Measurements from ENCODE around the gene RFC2.
"Not testable (repeated sequence)": the region's sequence is repeated elsewhere in the genome, so short reads cannot be mapped to it uniquely, and the experiment has no call there.

The RFC2 gene

GRCh38 chr7:74233655-74234285 lies 20.4 kb downstream of the RFC2 start:
- no peak overlapping the region for H3K4me3 ChIP-seq (ENCODE audit: low read depth, low read length)
- peak; percentile 34 for DNase-seq (ENCODE audit: low read depth)
- TF ChIP-seq POLR2A (IDR thresholded peaks at IDR 0.05; ENCODE audit: extremely low read depth, insufficient read length) (no peak), MYC (IDR thresholded peaks at IDR 0.05; ENCODE audit: low read depth, low read length) (no peak), CTCF (IDR thresholded peaks at IDR 0.05; ENCODE audit: low read depth, low read length) (no peak)
- TF ChIP-seq, protein P1, sequence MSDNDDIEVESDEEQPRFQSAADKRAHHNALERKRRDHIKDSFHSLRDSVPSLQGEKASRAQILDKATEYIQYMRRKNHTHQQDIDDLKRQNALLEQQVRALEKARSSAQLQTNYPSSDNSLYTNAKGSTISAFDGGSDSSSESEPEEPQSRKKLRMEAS (IDR thresholded peaks at IDR 0.05; ENCODE audit: low read depth, low read length) = no peak

DNA sequence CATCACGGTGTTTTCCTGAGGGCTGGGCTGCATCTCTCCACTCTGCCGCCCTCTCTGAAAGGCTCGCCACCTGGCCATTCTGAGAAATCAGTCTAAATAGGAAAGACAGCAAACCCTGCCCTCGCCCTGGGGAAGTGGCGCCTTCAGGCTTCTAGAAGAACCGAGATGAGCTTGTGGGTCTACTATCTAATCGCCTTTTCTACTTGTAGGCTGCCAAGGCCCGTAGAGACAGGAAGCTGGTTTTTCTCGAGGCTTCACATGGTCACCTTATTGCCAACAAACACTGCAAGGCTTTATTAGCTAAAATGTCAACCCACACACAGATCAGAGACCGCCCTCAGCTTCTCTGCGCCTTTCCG lies 23.0 kb downstream of the RFC2 start:
- peak; percentile 35 for DNase-seq (ENCODE audit: low read depth)
- no peak overlapping the region for H3K4me3 ChIP-seq (ENCODE audit: low read depth, low read length)
- TF ChIP-seq POLR2A (IDR thresholded peaks at IDR 0.05; ENCODE audit: extremely low read depth, insufficient read length) (peak; percentile 17), MYC (IDR thresholded peaks at IDR 0.05; ENCODE audit: low read depth, low read length) (no peak)

- DNase-seq (ENCODE audit: low read depth) = peak; percentile 83
- TF ChIP-seq CTCF (IDR thresholded peaks at IDR 0.05; ENCODE audit: low read depth, low read length) (no peak), POLR2A (IDR thresholded peaks at IDR 0.05; ENCODE audit: extremely low read depth, insufficient read length) (no peak), MYC (IDR thresholded peaks at IDR 0.05; ENCODE audit: low read depth, low read length) (no peak)
- TF ChIP-seq, protein P1 (IDR thresholded peaks at IDR 0.05; ENCODE audit: low read depth, low read length) = no peak
- no peak overlapping the region for H3K4me3 ChIP-seq (ENCODE audit: low read depth, low read length)
Measured at GRCh38 chr7:74230446-74231231, 23.6 kb downstream of the RFC2 start.

- DNase-seq (ENCODE audit: low read depth) = peak; percentile 74
- TF ChIP-seq, protein P1 (IDR thresholded peaks at IDR 0.05; ENCODE audit: low read depth, low read length) = no peak
- TF ChIP-seq POLR2A (IDR thresholded peaks at IDR 0.05; ENCODE audit: extremely low read depth, insufficient read length) = peak; percentile 13
- no peak overlapping the region for H3K4me3 ChIP-seq (ENCODE audit: low read depth, low read length)
Measured at GRCh38 chr7:74228951-74229900, 25.0 kb downstream of the RFC2 start.

GRCh38 chr7:74226633-74227032 lies 27.6 kb downstream of the RFC2 start:
- peak; percentile 96 for DNase-seq (ENCODE audit: low read depth)
- H3K4me3 ChIP-seq (ENCODE audit: low read depth, low read length) = no peak overlapping the region
- no peak for TF ChIP-seq MYC (IDR thresholded peaks at IDR 0.05; ENCODE audit: low read depth, low read length)

DNA sequence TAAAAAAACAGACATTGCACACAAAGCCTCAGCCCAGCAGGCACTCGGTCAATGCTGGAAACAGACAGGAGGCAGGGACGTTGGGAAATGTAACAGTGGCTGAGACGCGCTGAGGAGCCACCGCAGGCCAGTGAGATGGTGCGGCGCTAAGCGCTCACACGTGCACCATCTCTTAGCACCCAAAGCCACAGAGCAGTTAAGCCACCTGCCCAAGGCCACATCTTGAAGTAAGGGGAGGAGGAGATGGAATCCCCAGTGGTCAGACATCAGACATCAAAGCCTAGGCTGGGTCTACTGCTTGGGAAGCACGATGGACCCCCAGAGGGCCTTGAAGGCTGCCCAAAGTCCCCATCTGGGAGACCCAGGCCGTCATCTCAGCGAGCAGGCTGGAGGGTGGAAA lies 28.8 kb downstream of the RFC2 start:
- no peak overlapping the region for H3K4me3 ChIP-seq (ENCODE audit: low read depth, low read length)
- DNase-seq (ENCODE audit: low read depth) = peak; percentile 61
- TF ChIP-seq CTCF (IDR thresholded peaks at IDR 0.05; ENCODE audit: low read depth, low read length) (no peak), MYC (IDR thresholded peaks at IDR 0.05; ENCODE audit: low read depth, low read length) (peak; percentile 67), POLR2A (IDR thresholded peaks at IDR 0.05; ENCODE audit: extremely low read depth, insufficient read length) (peak; percentile 41)
- TF ChIP-seq, protein P1 (IDR thresholded peaks at IDR 0.05; ENCODE audit: low read depth, low read length) = peak; percentile 79

- not testable (repeated sequence) for DNase-seq (ENCODE audit: low read depth); H3K4me3 ChIP-seq (ENCODE audit: low read depth, low read length)
Measured at GRCh38 chr7:74224907-74225306, 29.3 kb downstream of the RFC2 start.

All from NB4 (cell line).